ENCODE results near the gene RRM1. TPM values are rescaled to one million over a fixed set of nuclear protein-coding genes. Genes with fewer than 3 reads are reported as not detected.

The RRM1 gene
- total and polyA plus RNA-seq, 10 of the 15 experiments (the other 5 are each of a cell fraction or from before 2014, with no cell fraction given), result 94.0 to 255 (median 148) TPM

DNA sequence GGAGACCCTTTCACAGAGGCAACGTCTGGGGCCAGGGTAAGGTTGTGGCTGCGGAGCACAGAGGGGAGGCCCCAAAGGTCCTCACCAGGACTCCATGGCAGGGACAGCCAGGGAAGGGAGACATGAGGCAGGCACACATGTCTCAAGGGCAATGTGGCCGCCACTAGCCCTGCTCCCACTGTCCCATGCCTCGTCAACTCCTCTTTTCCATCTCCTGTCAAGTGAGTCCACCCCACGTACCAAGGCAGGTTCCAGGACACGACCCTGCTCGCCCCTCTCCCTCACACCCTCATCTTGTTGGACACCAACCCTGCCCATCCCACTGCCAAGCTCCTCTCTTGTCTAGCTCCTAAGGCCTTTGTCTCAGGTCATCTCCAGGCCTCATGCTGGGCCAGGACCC is 73.2 kb downstream of the RRM1 start:
- Histone ChIP-seq H3K79me2 (ENCODE audit: control insufficient read depth, insufficient read depth, low read length) (no peaks in the 10 kb centered on the region), H3K27me3 (replicated peaks in 1 of 2; ENCODE audit: control insufficient read depth in 2 of 2, insufficient read depth in 2 of 2, low read length in 1 of 2) (no peaks in the 10 kb centered on the region), H4K20me1 (ENCODE audit: control insufficient read depth, insufficient read depth) (no peaks in the 10 kb centered on the region), H3K9me3 (replicated peaks; ENCODE audit: control insufficient read depth, insufficient read depth, low read length) (no peaks in the 10 kb centered on the region), H3K4me1 (ENCODE audit: control insufficient read depth, insufficient read depth, low read length) (no peaks in the 10 kb centered on the region), H3K36me3 (ENCODE audit: control insufficient read depth in 2 of 2, insufficient read depth in 2 of 2, low read length in 1 of 2) (no peaks in the 10 kb centered on the region), H3K4me3 (no peak overlapping the region), H3K4me2 (ENCODE audit: control insufficient read depth, insufficient read depth) (no peak overlapping the region), H3K9ac (ENCODE audit: control insufficient read depth, insufficient read depth, low read length) (no peak overlapping the region), H2AFZ (ENCODE audit: control insufficient read depth, low read depth, low read length) (no peak overlapping the region), H3K27ac (ENCODE audit: control insufficient read depth, insufficient read depth) (no peak overlapping the region)
- BruUV-seq (replicated peaks), result no TSS peak
- ATAC-seq, result no peak
- intact Hi-C loops (cut with micrococcal nuclease; ENCODE audit: unreplicated experiment) (no loop called here), in situ Hi-C loops (cut with MboI) (no loop called here)
- ChIA-PET CTCF (interaction anchor here (0.7 kb wide), 1 partner anchor 12 kb away, joined by 3 read pairs; no protein-coding TSS in a partner anchor), POLR2A (no interaction called here), SMC1A (ENCODE audit: uncharacterized antibody, unreplicated experiment) (no interaction called here), RAD21 (ENCODE audit: unreplicated experiment) (no interaction called here)
- no peak for DNase-seq (ENCODE audit: low read depth, low spot score)
- 15% methylated on average over 7 of the region's 7 CpGs for WGBS (ENCODE audit: insufficient coverage, insufficient replicate concordance, low lambda C conversion rate, missing lambda C conversion rate)
- no peak for FAIRE-seq
- TF ChIP-seq, protein P1, sequence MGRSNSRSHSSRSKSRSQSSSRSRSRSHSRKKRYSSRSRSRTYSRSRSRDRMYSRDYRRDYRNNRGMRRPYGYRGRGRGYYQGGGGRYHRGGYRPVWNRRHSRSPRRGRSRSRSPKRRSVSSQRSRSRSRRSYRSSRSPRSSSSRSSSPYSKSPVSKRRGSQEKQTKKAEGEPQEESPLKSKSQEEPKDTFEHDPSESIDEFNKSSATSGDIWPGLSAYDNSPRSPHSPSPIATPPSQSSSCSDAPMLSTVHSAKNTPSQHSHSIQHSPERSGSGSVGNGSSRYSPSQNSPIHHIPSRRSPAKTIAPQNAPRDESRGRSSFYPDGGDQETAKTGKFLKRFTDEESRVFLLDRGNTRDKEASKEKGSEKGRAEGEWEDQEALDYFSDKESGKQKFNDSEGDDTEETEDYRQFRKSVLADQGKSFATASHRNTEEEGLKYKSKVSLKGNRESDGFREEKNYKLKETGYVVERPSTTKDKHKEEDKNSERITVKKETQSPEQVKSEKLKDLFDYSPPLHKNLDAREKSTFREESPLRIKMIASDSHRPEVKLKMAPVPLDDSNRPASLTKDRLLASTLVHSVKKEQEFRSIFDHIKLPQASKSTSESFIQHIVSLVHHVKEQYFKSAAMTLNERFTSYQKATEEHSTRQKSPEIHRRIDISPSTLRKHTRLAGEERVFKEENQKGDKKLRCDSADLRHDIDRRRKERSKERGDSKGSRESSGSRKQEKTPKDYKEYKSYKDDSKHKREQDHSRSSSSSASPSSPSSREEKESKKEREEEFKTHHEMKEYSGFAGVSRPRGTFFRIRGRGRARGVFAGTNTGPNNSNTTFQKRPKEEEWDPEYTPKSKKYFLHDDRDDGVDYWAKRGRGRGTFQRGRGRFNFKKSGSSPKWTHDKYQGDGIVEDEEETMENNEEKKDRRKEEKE (IDR thresholded peaks at IDR 0.05), result no peak
- TF ChIP-seq, protein P2, sequence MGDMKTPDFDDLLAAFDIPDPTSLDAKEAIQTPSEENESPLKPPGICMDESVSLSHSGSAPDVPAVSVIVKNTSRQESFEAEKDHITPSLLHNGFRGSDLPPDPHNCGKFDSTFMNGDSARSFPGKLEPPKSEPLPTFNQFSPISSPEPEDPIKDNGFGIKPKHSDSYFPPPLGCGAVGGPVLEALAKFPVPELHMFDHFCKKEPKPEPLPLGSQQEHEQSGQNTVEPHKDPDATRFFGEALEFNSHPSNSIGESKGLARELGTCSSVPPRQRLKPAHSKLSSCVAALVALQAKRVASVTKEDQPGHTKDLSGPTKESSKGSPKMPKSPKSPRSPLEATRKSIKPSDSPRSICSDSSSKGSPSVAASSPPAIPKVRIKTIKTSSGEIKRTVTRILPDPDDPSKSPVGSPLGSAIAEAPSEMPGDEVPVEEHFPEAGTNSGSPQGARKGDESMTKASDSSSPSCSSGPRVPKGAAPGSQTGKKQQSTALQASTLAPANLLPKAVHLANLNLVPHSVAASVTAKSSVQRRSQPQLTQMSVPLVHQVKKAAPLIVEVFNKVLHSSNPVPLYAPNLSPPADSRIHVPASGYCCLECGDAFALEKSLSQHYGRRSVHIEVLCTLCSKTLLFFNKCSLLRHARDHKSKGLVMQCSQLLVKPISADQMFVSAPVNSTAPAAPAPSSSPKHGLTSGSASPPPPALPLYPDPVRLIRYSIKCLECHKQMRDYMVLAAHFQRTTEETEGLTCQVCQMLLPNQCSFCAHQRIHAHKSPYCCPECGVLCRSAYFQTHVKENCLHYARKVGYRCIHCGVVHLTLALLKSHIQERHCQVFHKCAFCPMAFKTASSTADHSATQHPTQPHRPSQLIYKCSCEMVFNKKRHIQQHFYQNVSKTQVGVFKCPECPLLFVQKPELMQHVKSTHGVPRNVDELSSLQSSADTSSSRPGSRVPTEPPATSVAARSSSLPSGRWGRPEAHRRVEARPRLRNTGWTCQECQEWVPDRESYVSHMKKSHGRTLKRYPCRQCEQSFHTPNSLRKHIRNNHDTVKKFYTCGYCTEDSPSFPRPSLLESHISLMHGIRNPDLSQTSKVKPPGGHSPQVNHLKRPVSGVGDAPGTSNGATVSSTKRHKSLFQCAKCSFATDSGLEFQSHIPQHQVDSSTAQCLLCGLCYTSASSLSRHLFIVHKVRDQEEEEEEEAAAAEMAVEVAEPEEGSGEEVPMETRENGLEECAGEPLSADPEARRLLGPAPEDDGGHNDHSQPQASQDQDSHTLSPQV (IDR thresholded peaks at IDR 0.05), result no peak
- TF ChIP-seq CREM (IDR thresholded peaks at IDR 0.05; ENCODE audit: low read depth), result no peak
- TF ChIP-seq, protein P3, sequence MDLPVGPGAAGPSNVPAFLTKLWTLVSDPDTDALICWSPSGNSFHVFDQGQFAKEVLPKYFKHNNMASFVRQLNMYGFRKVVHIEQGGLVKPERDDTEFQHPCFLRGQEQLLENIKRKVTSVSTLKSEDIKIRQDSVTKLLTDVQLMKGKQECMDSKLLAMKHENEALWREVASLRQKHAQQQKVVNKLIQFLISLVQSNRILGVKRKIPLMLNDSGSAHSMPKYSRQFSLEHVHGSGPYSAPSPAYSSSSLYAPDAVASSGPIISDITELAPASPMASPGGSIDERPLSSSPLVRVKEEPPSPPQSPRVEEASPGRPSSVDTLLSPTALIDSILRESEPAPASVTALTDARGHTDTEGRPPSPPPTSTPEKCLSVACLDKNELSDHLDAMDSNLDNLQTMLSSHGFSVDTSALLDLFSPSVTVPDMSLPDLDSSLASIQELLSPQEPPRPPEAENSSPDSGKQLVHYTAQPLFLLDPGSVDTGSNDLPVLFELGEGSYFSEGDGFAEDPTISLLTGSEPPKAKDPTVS (IDR thresholded peaks at IDR 0.05; ENCODE audit: low read depth, low read length), result no peak
- no peak for TF ChIP-seq POLR2AphosphoS5 (IDR thresholded peaks at IDR 0.05; ENCODE audit: low read length)
- TF ChIP-seq CHD4 (IDR thresholded peaks at IDR 0.05), result no peak
- TF ChIP-seq, protein P4, sequence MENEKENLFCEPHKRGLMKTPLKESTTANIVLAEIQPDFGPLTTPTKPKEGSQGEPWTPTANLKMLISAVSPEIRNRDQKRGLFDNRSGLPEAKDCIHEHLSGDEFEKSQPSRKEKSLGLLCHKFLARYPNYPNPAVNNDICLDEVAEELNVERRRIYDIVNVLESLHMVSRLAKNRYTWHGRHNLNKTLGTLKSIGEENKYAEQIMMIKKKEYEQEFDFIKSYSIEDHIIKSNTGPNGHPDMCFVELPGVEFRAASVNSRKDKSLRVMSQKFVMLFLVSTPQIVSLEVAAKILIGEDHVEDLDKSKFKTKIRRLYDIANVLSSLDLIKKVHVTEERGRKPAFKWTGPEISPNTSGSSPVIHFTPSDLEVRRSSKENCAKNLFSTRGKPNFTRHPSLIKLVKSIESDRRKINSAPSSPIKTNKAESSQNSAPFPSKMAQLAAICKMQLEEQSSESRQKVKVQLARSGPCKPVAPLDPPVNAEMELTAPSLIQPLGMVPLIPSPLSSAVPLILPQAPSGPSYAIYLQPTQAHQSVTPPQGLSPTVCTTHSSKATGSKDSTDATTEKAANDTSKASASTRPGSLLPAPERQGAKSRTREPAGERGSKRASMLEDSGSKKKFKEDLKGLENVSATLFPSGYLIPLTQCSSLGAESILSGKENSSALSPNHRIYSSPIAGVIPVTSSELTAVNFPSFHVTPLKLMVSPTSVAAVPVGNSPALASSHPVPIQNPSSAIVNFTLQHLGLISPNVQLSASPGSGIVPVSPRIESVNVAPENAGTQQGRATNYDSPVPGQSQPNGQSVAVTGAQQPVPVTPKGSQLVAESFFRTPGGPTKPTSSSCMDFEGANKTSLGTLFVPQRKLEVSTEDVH (IDR thresholded peaks at IDR 0.05; ENCODE audit: low read depth, partially characterized antibody), result no peak
- no peak for TF ChIP-seq CHD1 (IDR thresholded peaks at IDR 0.05; ENCODE audit: low read depth, low read length)
- TF ChIP-seq, protein P5, sequence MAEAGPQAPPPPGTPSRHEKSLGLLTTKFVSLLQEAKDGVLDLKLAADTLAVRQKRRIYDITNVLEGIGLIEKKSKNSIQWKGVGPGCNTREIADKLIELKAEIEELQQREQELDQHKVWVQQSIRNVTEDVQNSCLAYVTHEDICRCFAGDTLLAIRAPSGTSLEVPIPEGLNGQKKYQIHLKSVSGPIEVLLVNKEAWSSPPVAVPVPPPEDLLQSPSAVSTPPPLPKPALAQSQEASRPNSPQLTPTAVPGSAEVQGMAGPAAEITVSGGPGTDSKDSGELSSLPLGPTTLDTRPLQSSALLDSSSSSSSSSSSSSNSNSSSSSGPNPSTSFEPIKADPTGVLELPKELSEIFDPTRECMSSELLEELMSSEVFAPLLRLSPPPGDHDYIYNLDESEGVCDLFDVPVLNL (IDR thresholded peaks at IDR 0.05; ENCODE audit: low read depth, low read length), result no peak
- no peak for TF ChIP-seq CHD2 (IDR thresholded peaks at IDR 0.05; ENCODE audit: borderline replicate concordance, low read depth, low read length)
- TF ChIP-seq NR2C1 (IDR thresholded peaks at IDR 0.05), result no peak
- TF ChIP-seq NFIC (IDR thresholded peaks at IDR 0.05; ENCODE audit: low read depth, low read length), result no peak
